OCI-LY3 (cell line): Measurements from ENCODE around the gene RAB9A.

ENCODE experiments used
- H2AFZ ChIP-seq: fragments of 200-600, 300-600 bp; shearing (Covaris generic); 2 replicates; pipeline ENCODE4 v1.6.0; 2014; ENCODE audit warnings: antibody characterized with exemption, low read depth, low read length
- H3K27ac ChIP-seq: fragments of 200-600, 300-600 bp; sonication (generic); 2 replicates; pipeline ENCODE4 v1.5.1; 2014; ENCODE audit warnings: mild to moderate bottlenecking, low read length, moderate library complexity, mixed read lengths
- H3K27me3 ChIP-seq: fragments of 200-600, 300-600 bp; sonication (generic); 2 replicates; pipeline ENCODE4 v1.6.1; 2014; ENCODE audit warnings: low read depth, low read length, mixed read lengths
- H3K36me3 ChIP-seq: fragments of 200-600, 300-600 bp; sonication (generic); replicated peaks from 2 replicates; pipeline ENCODE3; 2014; ENCODE audit warnings: low read depth, low read length, mixed read lengths
- H3K4me1 ChIP-seq: fragments of 300-600, 200-600 bp; sonication (generic); 2 replicates; pipeline ENCODE4 v1.6.1; 2014; ENCODE audit warnings: low read length, mixed read lengths
- H3K4me2 ChIP-seq: fragments of 200-600, 300-600 bp; sonication (generic); 2 replicates; pipeline ENCODE4 v1.6.1; 2014; ENCODE audit warnings: low read length, mixed read lengths
- H3K4me3 ChIP-seq: fragments of 300-600, 200-600 bp; sonication (generic); 2 replicates; pipeline ENCODE4 v1.5.1; 2014; ENCODE audit warnings: antibody characterized with exemption, mild to moderate bottlenecking, low read length, moderate library complexity
- H3K79me2 ChIP-seq: fragments of 300-600, 200-600 bp; shearing (Covaris generic); 2 replicates; pipeline ENCODE4 v1.6.1; 2014; ENCODE audit warnings: mild to moderate bottlenecking, low read length, mixed read lengths
- H3K9ac ChIP-seq: fragments of 300-600, 200-600 bp; shearing (Covaris generic); 2 replicates; pipeline ENCODE4 v1.6.0; 2014; ENCODE audit warnings: mild to moderate bottlenecking, low read length, moderate library complexity
- H3K9me3 ChIP-seq: fragments of 200-600, 300-600 bp; shearing (Covaris generic); 2 replicates; pipeline ENCODE4 v1.6.1; 2014; ENCODE audit warnings: low read length, mixed read lengths; ENCODE audit not compliant: insufficient read depth
- H4K20me1 ChIP-seq: fragments of 200-600, 300-600 bp; sonication (generic); 2 replicates; pipeline ENCODE4 v1.6.1; 2016; ENCODE audit warnings: low read length, mixed read lengths; ENCODE audit not compliant: insufficient read depth
- EZH2phosphoT487 ChIP-seq: fragments of 200-600 bp; shearing (Covaris generic); IDR thresholded peaks from 2 replicates; pipeline ENCODE4 v1.6.1; 2018; ENCODE audit warnings: antibody characterized with exemption, mixed run types, low read depth
- TF ChIP-seq, protein P1 (sequence below): fragments of 200-600, 300-600 bp; sonication (generic); IDR thresholded peaks from 2 replicates; pipeline ENCODE4 v1.5.1; 2014; ENCODE audit warnings: antibody characterized with exemption, low read length, low read depth

RAB9A gene

DNA sequence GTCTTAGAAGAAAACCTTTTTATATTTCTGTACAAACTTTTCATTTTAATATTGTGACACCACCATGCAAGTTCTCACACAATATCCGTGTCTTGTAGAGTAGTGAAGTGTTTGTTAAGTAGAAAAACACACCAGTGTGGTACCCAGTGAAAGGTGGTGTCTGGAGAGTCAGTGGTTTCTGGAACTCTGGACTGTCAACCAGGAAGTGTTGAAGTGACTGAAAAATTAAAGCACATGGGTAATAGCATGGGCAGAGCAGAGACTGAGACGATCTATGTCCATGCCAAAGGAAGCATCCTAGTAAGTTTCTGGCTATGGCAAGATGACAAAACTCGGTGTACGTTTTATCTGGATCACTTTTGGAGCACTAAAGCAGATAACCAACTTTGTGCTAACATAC, 22.2 kb downstream of the RAB9A start:
- no peaks in the 10 kb centered on the region for H3K4me1 ChIP-seq
- TF ChIP-seq EZH2phosphoT487, result no peak
- TF ChIP-seq, protein P1, sequence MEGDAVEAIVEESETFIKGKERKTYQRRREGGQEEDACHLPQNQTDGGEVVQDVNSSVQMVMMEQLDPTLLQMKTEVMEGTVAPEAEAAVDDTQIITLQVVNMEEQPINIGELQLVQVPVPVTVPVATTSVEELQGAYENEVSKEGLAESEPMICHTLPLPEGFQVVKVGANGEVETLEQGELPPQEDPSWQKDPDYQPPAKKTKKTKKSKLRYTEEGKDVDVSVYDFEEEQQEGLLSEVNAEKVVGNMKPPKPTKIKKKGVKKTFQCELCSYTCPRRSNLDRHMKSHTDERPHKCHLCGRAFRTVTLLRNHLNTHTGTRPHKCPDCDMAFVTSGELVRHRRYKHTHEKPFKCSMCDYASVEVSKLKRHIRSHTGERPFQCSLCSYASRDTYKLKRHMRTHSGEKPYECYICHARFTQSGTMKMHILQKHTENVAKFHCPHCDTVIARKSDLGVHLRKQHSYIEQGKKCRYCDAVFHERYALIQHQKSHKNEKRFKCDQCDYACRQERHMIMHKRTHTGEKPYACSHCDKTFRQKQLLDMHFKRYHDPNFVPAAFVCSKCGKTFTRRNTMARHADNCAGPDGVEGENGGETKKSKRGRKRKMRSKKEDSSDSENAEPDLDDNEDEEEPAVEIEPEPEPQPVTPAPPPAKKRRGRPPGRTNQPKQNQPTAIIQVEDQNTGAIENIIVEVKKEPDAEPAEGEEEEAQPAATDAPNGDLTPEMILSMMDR, result no peak
- no peak overlapping the region for H3K4me2 ChIP-seq
- no peak overlapping the region for H3K9ac ChIP-seq
- H3K36me3 ChIP-seq, result peaks cover 38% of the 10 kb centered on the region
- no peak overlapping the region for H3K4me3 ChIP-seq
- H3K27ac ChIP-seq, result no peak overlapping the region
- H2AFZ ChIP-seq, result no peak overlapping the region
- H3K27me3 ChIP-seq, result no peaks in the 10 kb centered on the region
- peaks cover 41% of the 10 kb centered on the region for H3K79me2 ChIP-seq
- H4K20me1 ChIP-seq, result peaks cover 14% of the 10 kb centered on the region
- no peaks in the 10 kb centered on the region for H3K9me3 ChIP-seq

DNA sequence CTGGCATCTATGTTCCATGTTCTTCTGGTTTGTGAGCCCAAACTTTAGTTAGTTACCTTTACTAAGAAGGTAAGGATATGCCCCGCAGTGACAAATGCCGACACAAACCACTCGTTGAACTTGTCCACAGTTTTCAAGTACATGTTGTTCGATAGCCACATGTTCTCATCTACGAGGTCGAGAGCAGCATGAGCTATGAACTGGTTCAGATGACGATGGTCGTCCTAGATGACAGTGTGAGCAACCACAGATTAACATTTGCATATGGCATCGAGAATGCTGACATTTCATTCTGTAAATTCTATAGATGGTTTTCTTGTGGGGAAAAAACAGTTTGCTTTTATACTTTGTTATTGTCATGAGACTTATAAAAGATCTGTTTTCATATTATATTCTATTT, 27.5 kb downstream of the RAB9A start:
- H4K20me1 ChIP-seq, result peaks cover 3% of the 10 kb centered on the region; the same call in 1 of the 2 replicates
- no peaks in the 10 kb centered on the region for H3K4me1 ChIP-seq
- no peak overlapping the region for H3K27ac ChIP-seq
- no peak overlapping the region for H3K4me2 ChIP-seq
- no peaks in the 10 kb centered on the region for H3K27me3 ChIP-seq
- no peak overlapping the region for H2AFZ ChIP-seq
- H3K36me3 ChIP-seq, result peaks cover 34% of the 10 kb centered on the region
- no peak for TF ChIP-seq EZH2phosphoT487
- TF ChIP-seq, protein P1, result no peak
- no peak overlapping the region for H3K9ac ChIP-seq
- H3K9me3 ChIP-seq, result no peaks in the 10 kb centered on the region
- H3K79me2 ChIP-seq, result peaks cover 20% of the 10 kb centered on the region
- H3K4me3 ChIP-seq, result no peak overlapping the region

DNA sequence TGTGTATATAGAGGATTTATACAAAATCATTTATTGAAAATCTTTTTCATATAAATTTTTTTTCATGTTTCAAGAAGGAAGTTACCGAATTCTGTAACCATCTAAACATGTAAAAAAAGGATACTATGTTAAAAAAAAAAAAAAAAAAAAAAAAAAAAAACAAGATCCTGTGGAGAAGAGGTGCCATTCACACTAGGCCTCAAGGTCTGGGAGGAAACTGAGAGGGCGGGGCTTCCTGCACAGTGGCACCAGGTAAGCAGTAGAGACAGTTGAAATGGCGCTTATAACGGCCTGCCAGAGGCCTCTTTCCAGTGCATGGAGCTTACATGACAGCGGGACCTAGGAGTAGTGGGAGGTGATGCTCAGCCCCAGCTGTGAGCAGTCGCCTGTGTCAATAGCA, 28.0 kb downstream of the RAB9A start:
- H3K9me3 ChIP-seq, result no peaks in the 10 kb centered on the region
- no peaks in the 10 kb centered on the region for H3K27me3 ChIP-seq
- H3K4me3 ChIP-seq, result no peak overlapping the region
- no peak overlapping the region for H3K27ac ChIP-seq
- no peak overlapping the region for H3K4me2 ChIP-seq
- TF ChIP-seq EZH2phosphoT487, result no peak
- TF ChIP-seq, protein P1, result no peak
- H2AFZ ChIP-seq, result no peak overlapping the region
- no peaks in the 10 kb centered on the region for H3K4me1 ChIP-seq
- H3K9ac ChIP-seq, result no peak overlapping the region
- peaks cover 3% of the 10 kb centered on the region; the same call in 1 of the 2 replicates for H4K20me1 ChIP-seq
- H3K36me3 ChIP-seq, result peaks cover 30% of the 10 kb centered on the region
- peaks cover 20% of the 10 kb centered on the region for H3K79me2 ChIP-seq

DNA sequence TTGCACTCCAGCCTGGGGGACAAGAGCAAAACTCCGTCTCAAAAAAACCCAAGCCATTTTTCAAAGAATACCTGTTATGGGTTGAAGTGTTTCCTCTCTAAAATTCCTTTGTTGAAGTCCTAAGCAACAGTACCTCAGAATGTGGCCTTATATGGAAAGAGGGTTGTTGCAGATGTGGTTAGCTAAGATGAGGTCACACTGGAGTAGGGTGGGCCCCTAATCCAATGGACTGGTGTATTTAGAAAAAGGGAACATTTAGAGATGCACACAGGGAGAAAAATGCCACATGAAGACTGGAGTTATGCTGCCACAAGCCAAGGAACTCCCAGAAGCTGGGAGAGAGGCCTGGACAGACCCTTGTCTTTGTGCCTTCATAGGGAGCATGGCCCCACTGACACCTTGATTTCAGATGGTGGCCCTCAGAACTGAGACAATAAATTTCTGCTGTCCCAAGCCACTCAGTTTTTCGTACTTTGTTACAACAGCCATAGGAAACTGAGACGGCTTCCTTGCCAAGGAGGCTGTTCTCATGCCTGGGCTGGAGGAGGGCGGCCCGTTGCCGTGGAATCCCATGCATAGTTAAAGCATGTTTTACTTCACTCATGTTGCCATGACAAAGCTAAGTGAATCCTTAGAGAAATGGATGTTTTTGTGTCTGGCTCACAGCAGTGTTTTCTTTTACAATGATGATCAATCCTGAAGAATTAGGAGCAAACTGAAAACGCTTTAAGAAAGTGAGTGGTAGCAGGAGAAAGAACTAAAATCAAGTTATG, 29.0 kb downstream of the RAB9A start:
- Histone ChIP-seq H4K20me1 (peaks cover 9% of the 10 kb centered on the region; the same call in 1 of the 2 replicates), H3K9ac (no peak overlapping the region), H3K27me3 (no peaks in the 10 kb centered on the region), H3K4me3 (no peak overlapping the region), H2AFZ (no peak overlapping the region), H3K4me2 (no peak overlapping the region), H3K9me3 (no peaks in the 10 kb centered on the region), H3K36me3 (peaks cover 29% of the 10 kb centered on the region), H3K4me1 (no peaks in the 10 kb centered on the region), H3K27ac (no peak overlapping the region), H3K79me2 (peaks cover 26% of the 10 kb centered on the region)
- no peak for TF ChIP-seq EZH2phosphoT487
- TF ChIP-seq, protein P1, result no peak
